Uterus (tissue), 2 donors: Measurements from ENCODE around the gene PLCE1.

Experiments
- POLR2A ChIP-seq, 2 donors: fragments of 450-650 bp; IDR thresholded peaks; one replicate each; pipeline ENCODE4 v1.6.1; 2016; ENCODE audit warnings: antibody characterized with exemption in 2 of 2, mild to moderate bottlenecking in 1 of 2, moderate library complexity in 1 of 2
- TF ChIP-seq, protein P1 (sequence below), 4 experiments: fragments of 200-600 bp in 2 of 4; fragments of 450-650 bp in 2 of 4; sonication (generic) in 2 of 4; IDR thresholded peaks; one replicate each; pipeline ENCODE4 v1.5.1; 2016 to 2019; ENCODE audit warnings: antibody characterized with exemption in 4 of 4, mild to moderate bottlenecking in 2 of 4, moderate library complexity in 1 of 4

DNA sequence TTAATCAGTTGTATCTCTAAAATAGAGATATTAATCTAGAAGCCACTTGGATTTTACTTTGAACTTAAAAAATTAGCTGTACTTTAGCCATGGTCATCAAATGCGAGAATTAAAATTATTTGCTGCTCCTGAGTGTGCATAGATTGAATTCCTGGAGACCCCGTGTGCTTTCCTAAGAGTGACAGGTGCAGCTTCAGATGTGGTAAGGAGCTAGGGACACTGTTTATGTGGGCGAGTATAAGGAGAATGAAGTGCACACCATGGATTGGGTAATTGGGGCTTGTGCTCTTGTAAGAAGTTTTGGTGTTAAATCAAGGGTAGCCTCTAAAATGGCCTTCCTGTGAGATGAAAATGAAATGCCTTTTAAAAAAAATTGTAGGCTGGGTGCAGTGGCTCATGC, 9.8 kb downstream of the PLCE1 start:
- TF ChIP-seq, protein P1, sequence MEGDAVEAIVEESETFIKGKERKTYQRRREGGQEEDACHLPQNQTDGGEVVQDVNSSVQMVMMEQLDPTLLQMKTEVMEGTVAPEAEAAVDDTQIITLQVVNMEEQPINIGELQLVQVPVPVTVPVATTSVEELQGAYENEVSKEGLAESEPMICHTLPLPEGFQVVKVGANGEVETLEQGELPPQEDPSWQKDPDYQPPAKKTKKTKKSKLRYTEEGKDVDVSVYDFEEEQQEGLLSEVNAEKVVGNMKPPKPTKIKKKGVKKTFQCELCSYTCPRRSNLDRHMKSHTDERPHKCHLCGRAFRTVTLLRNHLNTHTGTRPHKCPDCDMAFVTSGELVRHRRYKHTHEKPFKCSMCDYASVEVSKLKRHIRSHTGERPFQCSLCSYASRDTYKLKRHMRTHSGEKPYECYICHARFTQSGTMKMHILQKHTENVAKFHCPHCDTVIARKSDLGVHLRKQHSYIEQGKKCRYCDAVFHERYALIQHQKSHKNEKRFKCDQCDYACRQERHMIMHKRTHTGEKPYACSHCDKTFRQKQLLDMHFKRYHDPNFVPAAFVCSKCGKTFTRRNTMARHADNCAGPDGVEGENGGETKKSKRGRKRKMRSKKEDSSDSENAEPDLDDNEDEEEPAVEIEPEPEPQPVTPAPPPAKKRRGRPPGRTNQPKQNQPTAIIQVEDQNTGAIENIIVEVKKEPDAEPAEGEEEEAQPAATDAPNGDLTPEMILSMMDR (IDR thresholded peaks at IDR 0.05): no peak
- TF ChIP-seq POLR2A (IDR thresholded peaks at IDR 0.05): no peak
